LHCN-M2 (cell line): Measurements from ENCODE around the gene HS6ST3. TPM values are rescaled to one million over a fixed set of nuclear protein-coding genes. Genes with fewer than 3 reads are reported as not detected.

Source experiments
- total RNA-seq: library from RNA; depleted of rRNA; stranded (reverse); fragments of >200 nt; gene quantifications from 2 replicates; pipeline ENCODE4 v1.2.3, GENCODE V29; 2014; rRNA removed

The HS6ST3 gene
- total RNA-seq, 1 experiment from 2014 or later = not detected

Other genes with a start within 250 kb of the HS6ST3 start
- 36.7 and 41.6 TPM in 2 replicates for gene UGGT2, start 36.7 kb upstream of the HS6ST3 start, total RNA-seq